Mononuclear cell (primary cell): ENCODE measurements around the gene EVA1A. TPM values are rescaled to one million over a fixed set of nuclear protein-coding genes. Genes with fewer than 3 reads are reported as not detected.

Source experiments
- H3K27me3 ChIP-seq: 2 replicates; pipeline ENCODE4 v1.6.0; 2011; ENCODE audit warnings: low read length, control low read depth; ENCODE audit not compliant: insufficient read depth
- H3K4me1 ChIP-seq: 2 replicates; pipeline ENCODE4 v1.5.1; 2011; ENCODE audit warnings: mild to moderate bottlenecking, low read length, control low read depth; ENCODE audit not compliant: insufficient read depth
- H3K4me3 ChIP-seq: 2 replicates; pipeline ENCODE4 v1.5.1; 2011; ENCODE audit warnings: mild to moderate bottlenecking, low read length, moderate library complexity
- H3K9me3 ChIP-seq: 2 replicates; pipeline ENCODE4 v1.5.1; 2011; ENCODE audit warnings: low read depth, mild to moderate bottlenecking, control low read depth, low read length
- total RNA-seq: library from RNA; depleted of rRNA; stranded (reverse); fragments of >200 nt; gene quantifications from one replicate; pipeline ENCODE4 v1.2.3, GENCODE V29; 2012

Gene EVA1A
- total RNA-seq, 1 donor: 0.84 TPM

- Histone ChIP-seq H3K9me3 (no peaks in the 10 kb centered on the region), H3K27me3 (peaks cover 40% of the 10 kb centered on the region), H3K4me1 (no peaks in the 10 kb centered on the region), H3K4me3 (no peak overlapping the region)
Observed at GRCh38 chr2:75560022-75560767, 544 bp downstream of the EVA1A start.

GRCh38 chr2:75559680-75560021 is 1.1 kb downstream of the EVA1A start:
- no peak overlapping the region for H3K4me3 ChIP-seq
- H3K27me3 ChIP-seq: peaks cover 40% of the 10 kb centered on the region
- H3K4me1 ChIP-seq: no peaks in the 10 kb centered on the region
- no peaks in the 10 kb centered on the region for H3K9me3 ChIP-seq

- peaks cover 40% of the 10 kb centered on the region for H3K27me3 ChIP-seq
- no peaks in the 10 kb centered on the region for H3K9me3 ChIP-seq
- no peak overlapping the region for H3K4me3 ChIP-seq
- no peaks in the 10 kb centered on the region for H3K4me1 ChIP-seq
Observed at GRCh38 chr2:75558786-75559679, 1.7 kb downstream of the EVA1A start.

GRCh38 chr2:75558136-75558535 is 2.6 kb downstream of the EVA1A start:
- Histone ChIP-seq H3K4me3 (no peak overlapping the region), H3K27me3 (peaks cover 38% of the 10 kb centered on the region), H3K4me1 (no peaks in the 10 kb centered on the region), H3K9me3 (no peaks in the 10 kb centered on the region)

GRCh38 chr2:75557474-75558133 is 3.1 kb downstream of the EVA1A start:
- Histone ChIP-seq H3K9me3 (no peaks in the 10 kb centered on the region), H3K4me3 (no peak overlapping the region), H3K27me3 (peaks cover 36% of the 10 kb centered on the region), H3K4me1 (no peaks in the 10 kb centered on the region)

GRCh38 chr2:75556679-75557366 is 3.9 kb downstream of the EVA1A start:
- Histone ChIP-seq H3K4me3 (no peak overlapping the region), H3K27me3 (peaks cover 28% of the 10 kb centered on the region), H3K9me3 (no peaks in the 10 kb centered on the region), H3K4me1 (no peaks in the 10 kb centered on the region)

- H3K9me3 ChIP-seq: no peaks in the 10 kb centered on the region
- H3K4me1 ChIP-seq: no peaks in the 10 kb centered on the region
- no peak overlapping the region for H3K4me3 ChIP-seq
- peaks cover 18% of the 10 kb centered on the region for H3K27me3 ChIP-seq
Observed at GRCh38 chr2:75555701-75556100, 5.0 kb downstream of the EVA1A start.

- H3K27me3 ChIP-seq: peaks cover 7% of the 10 kb centered on the region
- H3K4me1 ChIP-seq: no peaks in the 10 kb centered on the region
- no peak overlapping the region for H3K4me3 ChIP-seq
- H3K9me3 ChIP-seq: no peaks in the 10 kb centered on the region
Observed at GRCh38 chr2:75553935-75554531, 6.7 kb downstream of the EVA1A start.

- Histone ChIP-seq H3K4me1 (no peaks in the 10 kb centered on the region), H3K9me3 (no peaks in the 10 kb centered on the region), H3K27me3 (no peaks in the 10 kb centered on the region), H3K4me3 (no peak overlapping the region)
Observed at GRCh38 chr2:75552222-75552621, 8.5 kb downstream of the EVA1A start.

- Histone ChIP-seq H3K9me3 (no peaks in the 10 kb centered on the region), H3K4me3 (no peak overlapping the region), H3K4me1 (no peaks in the 10 kb centered on the region), H3K27me3 (no peaks in the 10 kb centered on the region)
Observed at GRCh38 chr2:75551434-75551833, 9.3 kb downstream of the EVA1A start.

GRCh38 chr2:75549401-75550253 is 11.1 kb downstream of the EVA1A start:
- H3K9me3 ChIP-seq: no peaks in the 10 kb centered on the region
- H3K27me3 ChIP-seq: no peaks in the 10 kb centered on the region
- no peaks in the 10 kb centered on the region for H3K4me1 ChIP-seq
- no peak overlapping the region for H3K4me3 ChIP-seq

GRCh38 chr2:75548036-75548573 is 12.6 kb downstream of the EVA1A start:
- H3K27me3 ChIP-seq: no peaks in the 10 kb centered on the region
- H3K4me3 ChIP-seq: no peak overlapping the region

GRCh38 chr2:75547345-75548035 is 13.2 kb downstream of the EVA1A start:
- H3K27me3 ChIP-seq: no peaks in the 10 kb centered on the region
- no peaks in the 10 kb centered on the region for H3K9me3 ChIP-seq
- H3K4me1 ChIP-seq: no peaks in the 10 kb centered on the region
- no peak overlapping the region for H3K4me3 ChIP-seq

More at GRCh38 chr2:75548036-75548573, 12.6 kb downstream of the EVA1A start:
- H3K9me3 ChIP-seq: no peaks in the 10 kb centered on the region
- H3K4me1 ChIP-seq: no peaks in the 10 kb centered on the region
